GM18870 (cell line): ENCODE data around the gene TMEM129.
"Not testable (repeated sequence)": the region's sequence is repeated elsewhere in the genome, so short reads cannot be mapped to it uniquely, and the experiment has no call there.

Experiments
- ATAC-seq: cut with Tn5 transposase; IDR thresholded peaks from one replicate; pipeline ENCODE4 v1.9.1; 2021; ENCODE audit warnings: moderate library complexity; ENCODE audit not compliant: unreplicated experiment

The TMEM129 gene

DNA sequence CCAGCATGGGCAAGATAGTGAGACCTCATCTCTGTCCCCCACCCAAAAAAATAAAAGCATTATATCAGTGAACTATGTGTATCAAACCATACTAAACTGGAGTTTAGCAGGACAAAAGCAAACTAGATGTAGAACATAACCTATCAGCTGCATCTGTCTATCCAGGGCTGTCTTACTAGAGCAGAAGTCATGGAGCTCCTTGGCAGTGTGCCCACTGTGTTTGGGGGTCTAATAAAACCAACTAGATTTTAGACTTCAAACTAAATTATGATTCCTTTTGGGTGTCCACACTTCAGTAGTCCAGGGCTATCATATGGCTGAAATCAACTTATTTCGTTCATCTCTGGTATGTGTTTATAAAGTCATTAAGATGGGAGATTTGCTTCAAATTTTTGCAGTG, 17.3 kb downstream of the TMEM129 start:
- no peak for ATAC-seq

DNA sequence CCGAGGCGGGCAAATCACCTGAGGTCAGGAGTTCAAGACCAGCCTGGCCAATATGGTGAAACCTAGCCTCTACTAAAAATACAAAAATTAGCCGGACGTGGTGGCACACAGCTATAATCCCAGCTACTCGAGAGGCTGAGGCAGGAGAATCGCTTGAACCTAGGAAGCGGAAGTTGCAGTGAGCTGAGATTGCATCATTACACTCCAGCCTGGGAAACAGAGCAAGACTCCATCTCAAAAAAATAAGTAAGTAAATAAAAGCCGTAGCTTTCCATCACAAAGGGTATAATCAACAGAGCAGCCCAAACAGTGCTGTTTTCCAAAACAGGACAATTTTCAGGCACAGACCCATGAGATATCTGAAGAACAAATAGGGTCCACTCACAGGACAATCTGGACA, 19.5 kb downstream of the TMEM129 start:
- not testable (repeated sequence) for ATAC-seq

DNA sequence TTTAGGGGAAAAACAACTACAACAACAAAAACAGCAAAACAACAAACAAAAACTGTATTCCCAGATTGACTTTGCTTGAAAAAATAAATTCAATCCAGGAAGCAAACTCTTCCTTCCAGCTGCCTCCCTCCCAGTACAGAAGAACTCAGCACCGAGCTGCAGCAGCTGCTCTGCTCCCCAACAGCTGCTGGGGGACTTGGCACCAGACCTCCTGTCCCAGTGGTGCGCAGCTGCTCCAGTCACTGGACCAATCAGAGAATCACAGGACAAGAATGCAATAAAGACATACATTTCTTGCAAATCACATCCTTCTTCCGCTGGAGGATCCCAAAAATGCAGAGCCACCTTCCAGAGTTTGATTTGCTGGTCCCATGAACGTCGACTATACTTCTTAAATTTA, 25.2 kb downstream of the TMEM129 start:
- ATAC-seq, result no peak

DNA sequence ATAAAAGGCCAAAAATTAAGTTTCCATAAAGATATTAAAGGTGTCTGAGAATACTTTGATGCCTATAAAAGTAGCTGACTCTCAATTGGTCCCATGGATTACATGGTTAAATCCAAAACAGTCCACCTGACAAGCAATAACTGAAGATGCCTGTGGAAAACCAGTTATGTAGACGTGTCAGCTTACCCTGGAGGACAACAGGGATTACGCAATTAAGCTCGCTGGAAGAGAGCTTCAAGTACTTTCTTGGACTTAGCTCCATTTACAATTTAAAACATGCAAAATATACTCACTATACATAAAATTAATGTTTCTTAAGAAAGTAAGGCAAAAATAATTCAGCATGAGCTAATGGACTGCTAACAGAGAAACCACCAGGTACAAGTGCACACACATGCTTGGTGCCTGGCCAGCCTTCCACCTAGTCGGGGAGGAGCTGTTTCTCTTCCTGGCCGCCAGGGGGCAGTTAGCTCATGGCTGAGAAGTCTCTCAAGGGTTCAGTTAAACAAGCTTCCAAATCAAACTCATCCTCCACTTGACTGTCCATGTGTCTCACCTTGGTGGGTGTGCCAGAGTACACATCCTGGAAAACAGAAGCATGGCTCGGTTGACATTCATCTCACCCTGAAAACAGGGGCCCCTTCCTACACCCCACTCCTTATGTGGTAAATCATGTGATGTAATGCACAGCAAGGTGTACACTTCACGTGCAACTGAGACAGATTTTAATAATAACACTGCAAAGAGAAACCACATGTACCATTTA, 27.8 kb downstream of the TMEM129 start:
- ATAC-seq, result peak; percentile 58

DNA sequence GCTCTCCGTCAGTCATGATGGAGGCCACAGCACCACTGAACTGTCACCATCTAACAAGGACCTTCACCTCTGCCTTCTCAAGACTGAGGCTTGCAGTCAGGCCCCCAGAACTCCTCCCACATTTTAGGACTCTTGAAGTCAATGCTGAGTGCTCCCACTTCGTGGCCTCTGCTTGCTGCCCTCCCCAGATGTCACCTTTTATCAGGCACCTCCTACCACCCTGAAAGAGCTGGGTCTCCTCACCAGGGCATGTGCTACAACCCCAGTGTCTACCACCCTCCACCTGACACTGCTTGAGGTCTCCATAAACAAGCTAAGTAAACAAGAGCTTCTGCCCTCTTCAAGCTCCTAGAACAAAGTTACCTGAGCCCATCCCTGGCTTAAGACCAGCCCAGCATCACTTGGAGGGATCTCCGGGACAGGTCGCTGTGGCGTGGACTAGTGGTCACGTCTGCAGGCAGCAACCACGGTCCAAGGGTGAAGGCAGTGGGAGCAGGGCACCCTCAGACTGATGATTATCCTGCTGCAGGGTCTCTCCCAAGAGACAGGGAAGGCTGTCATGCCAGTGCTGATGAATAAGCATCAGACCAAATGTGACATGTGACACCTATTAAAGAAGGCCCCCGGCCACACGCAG, 29.3 kb downstream of the TMEM129 start:
- ATAC-seq, result no peak

DNA sequence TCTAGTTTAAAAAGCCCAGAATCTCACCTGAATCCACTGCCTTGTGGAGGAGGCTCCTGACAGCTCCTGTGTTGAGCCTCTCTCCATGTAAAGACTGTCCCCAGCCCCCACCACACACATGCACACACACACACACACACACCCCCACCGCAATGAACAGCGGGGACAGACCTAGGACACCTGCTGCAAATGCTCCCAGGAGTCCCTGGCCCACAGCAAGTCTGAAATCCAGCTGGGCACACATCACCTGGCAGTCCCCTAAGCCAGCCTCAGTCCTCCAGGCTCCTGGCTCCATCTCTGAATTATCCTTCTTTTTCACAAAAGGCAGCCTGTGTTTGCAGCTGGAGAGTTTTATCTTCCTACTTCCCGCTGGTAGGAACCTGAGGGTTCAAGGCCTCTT, 30.4 kb downstream of the TMEM129 start:
- ATAC-seq, result no peak

DNA sequence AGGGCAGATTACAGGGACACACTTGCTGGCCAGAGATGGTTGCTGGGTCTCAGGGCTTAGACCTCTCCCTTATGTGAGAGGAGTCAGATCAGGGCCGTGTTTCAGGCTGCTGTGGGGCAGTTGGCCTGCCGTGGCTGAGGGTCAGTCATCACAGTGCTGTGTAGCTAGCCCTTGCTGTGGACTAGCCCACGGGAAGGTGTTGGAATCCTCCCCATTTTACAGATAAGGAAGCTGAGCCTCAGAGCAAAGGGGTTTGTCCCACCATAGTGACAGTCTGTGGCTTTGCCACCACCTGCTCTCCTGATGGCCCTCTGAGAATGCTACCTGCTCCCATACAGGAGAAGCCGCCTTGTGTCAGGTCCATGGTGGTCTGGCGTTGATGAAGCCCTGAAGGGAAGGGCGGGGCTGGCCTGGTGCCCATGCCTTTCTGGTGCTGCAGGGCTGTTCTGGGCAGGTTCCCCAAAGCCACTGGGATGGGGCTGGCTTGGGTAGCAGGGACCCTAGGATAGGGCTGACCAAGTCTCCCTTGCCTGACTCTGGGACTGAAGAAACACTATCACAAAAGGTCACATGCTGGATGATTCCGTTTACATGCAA, 34.6 kb downstream of the TMEM129 start:
- no peak for ATAC-seq

DNA sequence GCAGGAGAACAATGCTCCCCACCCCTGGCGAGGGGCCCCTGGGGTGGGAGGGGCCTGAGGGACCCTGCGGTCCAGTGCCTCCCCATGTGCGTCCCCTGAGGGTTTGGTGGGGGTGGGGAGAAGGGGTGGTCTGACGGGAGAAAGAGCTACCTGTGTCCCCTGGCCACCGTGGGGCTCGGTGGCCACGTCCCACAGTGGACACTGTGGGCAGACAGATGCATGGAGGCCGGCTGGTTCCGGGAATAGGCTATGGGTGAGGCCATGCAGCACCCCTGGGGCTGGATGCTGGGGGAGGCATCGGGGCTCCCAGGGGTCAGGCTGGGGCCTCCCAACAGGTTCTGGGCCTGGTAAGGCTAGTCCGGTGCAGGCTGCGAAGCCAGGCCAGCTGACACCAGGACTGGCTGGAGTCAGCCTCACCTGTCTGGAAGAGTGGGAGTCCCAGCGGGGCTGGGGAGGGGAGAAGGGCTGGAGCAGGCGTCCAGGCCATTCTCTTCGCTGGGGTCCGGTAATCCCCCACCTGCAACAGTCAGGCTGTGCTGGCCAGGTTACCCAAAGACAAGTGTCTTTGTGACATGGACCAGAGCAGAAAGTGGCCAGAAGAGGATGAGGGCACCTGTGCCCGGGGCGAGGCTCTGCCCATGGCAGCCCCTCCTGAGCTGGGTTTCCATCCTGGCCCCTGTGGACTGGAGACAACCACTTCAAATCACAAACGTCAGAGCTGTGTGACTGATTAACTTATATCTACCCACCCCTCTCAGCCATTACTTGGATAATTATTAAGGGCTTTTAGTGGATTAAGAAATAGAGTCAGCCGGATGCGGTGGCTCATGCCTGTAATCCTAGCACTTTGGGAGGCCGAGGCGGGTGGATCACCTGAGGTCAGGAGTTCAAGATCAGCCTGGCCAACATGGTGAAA, 35.6 kb downstream of the TMEM129 start:
- no peak for ATAC-seq

DNA sequence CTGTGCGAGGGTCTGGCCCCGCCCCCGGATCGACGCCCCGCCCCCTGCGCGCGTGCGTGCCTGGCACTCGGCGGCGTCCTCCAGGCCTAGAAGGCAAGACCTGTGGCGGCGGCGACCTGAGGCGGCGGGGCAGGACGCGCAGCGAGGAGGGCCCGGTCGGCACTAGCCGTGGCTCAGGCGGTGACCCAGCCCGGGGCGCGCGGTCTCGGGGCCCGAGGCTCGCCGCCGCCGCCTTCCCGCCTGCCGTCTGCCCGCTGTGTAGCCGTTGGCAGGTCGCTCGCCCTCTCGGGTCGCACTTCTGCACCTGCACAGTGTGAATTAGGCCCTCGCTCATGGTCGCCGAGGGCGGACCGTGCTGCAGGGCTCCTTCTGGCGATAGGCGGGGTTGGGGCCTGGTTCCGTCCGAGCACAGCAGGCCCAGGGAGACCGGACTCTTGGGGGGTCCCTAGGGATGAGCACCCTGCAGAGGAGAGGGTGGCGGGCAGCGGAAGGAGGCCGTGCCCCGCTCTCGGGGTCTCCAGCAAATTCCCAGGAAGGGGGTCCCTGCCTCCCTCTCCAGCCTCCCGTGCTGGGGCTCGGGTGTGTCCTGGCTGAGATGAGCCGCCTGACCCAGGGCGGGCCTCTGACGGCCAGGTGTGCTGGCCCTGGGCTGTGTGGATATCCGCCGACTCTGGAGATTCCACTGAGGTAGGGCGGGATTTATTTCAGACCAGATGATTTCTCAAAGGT, 36.5 kb downstream of the TMEM129 start:
- ATAC-seq, result no peak

DNA sequence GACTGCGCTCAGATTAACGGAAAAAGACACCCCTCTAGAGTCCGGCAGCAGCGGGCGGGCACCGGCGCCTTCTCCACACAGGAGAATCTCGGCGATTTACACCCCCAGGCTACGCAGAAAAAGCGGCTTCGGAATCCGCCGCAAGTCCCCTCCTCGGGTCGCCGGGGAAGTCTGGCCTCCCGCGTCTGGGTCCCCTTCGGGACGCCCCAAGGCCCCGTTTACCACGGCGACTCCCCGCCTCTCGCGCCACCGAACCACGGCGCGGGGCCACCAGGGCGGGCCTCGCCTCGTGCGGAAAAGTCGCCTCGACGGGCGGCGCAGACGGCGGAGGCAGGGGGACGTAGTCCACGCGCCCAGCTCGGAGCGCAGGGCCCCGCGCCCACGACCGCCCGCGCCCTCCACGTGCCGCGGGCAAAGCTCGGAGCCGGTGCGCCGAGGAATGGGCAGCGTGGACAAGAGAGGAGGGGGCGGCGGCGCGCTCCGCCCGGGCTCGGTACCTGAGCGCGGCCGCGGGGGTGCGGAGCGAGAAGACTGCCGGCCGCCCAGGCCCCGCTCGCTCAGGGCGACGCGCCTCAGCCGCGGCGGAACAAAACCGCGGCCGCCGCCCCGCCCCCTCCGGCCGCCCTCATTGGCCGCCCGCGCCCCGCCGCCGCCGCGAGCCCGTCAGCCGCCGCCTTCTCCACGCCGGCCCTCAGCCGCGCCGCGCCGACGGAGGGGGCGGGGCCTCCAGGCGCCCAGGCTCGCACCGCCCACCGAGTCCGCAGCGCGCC, 37.2 kb downstream of the TMEM129 start, which contains the start of gene FAM53A:
FAM53A (minus strand) TSS at position 578 of the 770 bp plus-strand sequence. CDS start 15,572 bp downstream, outside the sequence.
- ATAC-seq, result no peak

DNA sequence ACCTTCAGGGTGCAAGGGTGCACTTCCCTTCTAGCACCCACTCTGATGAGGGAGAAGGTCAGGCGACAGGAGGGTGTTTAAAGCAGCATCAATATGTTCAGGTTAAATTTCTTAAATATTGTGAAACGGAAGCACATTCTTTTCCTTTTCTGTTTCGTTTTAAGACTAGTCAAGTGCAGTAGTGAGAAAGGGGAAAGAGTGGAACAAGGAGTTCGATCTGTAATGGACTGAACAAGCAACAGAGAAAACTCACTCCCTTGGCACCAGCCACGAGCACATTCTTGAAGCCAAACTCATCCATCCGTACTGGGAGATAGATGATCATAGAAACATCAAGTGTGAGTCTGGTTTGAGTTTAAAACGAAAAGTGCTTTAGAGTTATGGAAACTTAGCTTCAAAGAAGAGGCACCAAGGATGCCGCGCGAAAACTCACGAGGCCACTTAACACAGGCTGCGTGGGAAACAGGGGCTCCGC, 37.8 kb downstream of the TMEM129 start:
- no peak for ATAC-seq

DNA sequence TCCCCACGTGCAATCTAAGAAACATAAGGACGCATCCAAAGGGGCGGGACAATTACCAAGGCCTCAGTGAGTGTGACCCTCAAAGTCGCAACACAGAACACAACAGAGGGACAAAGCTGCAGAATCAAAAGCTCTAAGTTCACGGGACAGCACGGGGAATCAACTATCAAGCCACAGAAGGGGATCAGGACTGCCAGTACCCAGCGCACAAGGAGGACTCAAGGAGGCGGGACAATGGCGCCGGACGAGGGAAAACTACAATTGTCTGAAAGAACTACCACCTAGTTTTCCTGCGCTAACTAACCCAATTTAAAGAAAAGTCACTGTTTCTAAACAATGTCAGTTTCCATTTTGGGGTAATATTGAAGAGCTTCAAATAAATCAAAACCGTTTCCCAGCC, 38.3 kb downstream of the TMEM129 start:
- no peak for ATAC-seq

DNA sequence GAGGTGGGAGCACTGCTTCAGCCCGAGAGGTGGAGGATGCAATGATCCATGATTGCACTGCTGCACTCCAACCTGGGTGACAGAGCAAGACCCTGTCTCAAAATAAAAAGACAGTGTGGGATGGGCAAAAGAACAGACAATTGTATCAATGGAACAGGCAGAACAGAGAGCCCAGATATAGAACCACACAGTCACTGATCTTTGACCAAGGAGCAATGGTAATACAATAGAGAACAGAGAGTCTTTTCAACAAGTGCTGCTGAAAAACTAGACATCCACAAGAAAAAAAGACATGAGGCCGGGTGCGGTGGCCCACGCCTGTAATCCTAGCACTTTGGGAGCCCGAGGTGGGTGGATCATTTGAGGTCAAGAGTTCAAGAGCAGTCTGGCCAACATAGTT, 42.9 kb downstream of the TMEM129 start:
- ATAC-seq, result no peak

DNA sequence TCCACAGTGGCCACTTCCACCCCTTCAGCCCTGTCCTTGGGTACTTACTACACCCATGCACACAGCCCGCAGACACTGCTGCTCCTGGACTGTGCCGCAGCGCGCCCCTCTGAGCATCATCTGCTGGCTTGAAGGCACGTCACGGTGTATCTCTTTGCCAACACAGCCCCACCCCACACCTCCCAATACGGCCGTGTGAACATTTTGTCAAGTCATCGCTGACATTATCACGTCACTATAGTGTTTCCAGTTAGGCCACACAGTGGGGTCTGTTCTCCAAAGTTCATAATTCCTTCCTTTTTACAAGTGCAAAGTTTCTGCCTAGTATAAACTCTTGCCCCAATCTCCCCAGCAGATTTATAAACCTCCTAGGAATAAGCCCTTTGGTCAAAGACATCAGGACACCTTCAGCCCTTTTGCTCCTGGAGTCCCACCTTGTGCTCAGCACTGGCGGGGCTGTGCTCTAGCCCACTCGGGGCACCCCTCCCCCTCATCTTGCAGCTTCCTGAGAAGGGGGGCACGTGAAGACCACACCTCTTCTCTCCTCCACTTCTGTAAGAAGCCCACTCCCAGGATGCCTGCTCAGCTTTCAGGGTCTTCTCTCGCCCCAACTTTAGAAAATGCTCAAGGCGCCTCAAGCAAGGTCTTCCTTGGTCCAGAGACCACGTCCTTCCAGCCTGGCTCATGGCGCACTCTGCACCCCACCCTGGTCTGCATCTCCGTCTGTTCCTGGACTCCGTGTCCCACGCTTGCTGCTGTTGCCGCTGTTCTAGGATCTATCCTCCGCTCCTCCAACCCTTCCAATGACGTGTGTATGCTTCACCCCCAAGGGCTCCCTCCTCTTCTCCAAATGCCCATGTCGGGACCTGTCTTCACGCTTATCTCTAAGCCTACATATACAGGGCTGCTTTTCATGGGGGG, 44.3 kb downstream of the TMEM129 start:
- ATAC-seq, result no peak

DNA sequence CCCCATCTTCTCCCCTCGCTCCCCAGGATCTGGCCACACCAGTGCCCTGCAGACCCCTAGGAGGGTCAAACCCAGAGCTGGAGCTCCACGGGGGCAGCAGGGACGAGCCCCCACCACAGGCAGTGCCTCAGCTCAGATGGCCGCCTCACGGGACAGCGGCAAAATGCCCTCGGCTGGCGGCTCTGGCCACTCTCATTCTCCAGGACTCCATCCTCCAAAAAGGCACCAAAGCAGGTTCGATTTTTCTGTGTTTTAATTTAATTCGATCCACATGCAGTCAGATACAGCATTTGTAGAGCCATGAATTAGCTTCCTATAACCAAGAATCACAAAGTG, 45.4 kb downstream of the TMEM129 start:
- ATAC-seq, result no peak

DNA sequence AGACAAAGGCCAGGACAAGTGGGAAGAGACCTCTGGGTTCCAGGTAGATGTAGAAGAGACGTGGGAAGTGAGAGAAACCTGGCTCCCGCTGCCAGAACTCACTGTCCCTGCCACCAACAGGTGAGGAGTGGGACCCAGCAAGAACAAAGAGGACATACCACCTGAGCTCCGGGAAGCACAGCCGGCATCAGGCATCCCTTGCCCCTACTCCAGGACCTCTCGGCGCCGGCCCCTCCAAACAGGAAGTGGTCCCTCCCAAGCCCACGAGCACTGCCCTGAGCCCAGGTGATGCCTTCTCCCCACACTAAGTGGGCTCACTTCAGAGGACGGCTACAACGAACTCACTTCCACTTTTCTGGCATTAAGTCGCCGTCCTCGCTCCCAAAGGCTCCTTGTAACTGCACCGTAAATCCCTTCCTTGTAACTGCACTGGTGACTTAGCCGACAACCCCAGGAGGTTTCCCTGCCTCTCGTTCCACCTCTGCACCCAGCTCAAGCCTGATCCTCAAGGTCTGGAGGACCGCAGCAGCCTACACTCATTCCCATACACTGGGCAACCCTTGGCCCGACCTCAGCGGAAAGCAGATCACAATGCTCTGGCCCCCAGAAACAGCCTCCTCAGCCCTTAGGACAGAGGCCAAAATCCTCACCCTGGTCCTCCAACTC, 45.9 kb downstream of the TMEM129 start:
- no peak for ATAC-seq

DNA sequence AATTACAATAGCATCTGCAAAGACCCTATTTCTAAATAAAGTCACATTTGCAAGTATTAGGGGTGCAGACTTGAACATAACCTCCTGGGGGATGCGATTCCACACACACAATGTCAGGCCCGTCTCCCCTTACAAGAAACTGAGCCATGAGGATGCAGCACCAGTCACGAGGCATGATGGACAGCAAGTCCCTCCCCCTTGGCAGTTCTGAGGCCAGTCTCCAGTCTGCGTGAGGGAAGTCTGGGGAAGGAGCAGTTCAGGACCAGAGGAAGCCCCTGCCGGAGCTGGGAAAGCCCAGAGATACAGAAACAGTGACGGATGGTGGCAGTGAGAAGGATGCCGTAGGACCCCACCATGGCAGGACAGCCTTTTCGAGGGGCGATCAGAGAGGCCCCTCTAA, 46.4 kb downstream of the TMEM129 start:
- ATAC-seq, result no peak

DNA sequence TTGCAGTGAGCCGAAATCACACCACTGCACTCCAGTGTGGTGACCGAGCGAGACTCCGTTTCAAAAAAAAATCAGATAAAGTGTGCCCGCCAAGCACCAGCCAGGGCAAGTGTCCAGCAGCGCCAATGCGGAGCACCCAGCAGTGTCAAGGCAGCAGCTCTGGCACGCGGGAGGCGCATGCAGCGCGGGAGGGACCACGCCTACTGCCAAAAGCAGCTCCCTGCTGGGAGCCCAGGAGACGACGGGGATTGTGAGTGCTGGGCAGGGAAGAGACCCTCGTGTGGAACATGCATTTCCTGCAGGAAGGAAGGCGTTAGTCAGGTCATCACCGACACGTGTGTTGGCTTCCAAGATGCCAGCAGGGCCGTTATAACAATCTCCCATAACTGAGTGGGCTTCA, 47.5 kb downstream of the TMEM129 start:
- ATAC-seq, result no peak
